ENCODE measurements around the gene LRP11. TPM values are rescaled to one million over a fixed set of nuclear protein-coding genes. Genes with fewer than 3 reads are reported as not detected.

The LRP11 gene
- total and polyA plus RNA-seq, 2 of the 13 experiments (the other 11 are each of a cell fraction or from before 2014, with no cell fraction given): 32.4 to 48.9 TPM

DNA sequence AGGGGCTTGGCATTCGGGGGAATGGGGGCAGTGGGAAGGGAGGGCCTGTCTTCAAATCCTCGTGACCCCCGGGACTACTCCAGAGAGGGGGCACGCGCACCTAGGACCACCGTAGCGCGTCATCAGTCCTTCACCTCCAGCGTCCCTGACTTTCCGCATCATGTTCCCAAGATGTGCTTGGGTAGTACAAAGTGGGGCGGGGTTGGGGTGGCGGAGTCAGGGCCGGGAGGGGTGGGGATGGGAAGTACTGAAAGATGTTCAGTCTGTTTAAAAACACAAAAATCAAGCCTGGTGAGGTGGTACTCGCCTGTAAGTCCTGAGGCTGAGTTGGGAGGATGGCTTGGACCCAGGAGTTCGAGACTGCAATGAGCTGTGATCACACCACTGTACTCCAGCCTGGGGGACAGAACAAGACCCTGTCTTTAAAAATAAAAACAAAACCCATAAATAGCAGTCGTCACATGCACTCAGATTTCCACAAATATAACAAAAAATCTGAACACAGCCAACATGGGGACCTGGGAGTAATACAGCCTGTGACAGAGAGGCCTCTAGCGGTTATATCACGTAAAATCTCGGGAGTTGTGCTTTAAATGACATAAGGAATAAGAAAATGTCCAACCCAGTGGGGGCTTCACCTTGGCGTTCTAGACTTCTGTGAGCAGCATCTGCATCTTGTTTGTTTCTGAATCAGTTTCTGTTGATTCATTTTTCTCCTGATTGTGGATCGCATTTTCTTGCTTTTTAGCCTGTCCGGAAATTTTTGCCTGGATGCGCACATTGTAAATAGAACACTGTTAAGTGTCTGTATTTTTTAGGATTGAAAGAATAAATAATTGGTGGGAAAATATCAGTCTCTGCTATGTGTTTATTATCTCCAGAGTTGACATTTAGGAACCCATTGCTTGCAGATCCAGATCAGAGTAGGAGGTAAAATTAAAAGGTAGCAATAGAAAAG is 698 bp upstream of the LRP11 start (continued):
- TF ChIP-seq ZNF552 (CRISPR knock-in tag; IDR thresholded peaks at IDR 0.05; ENCODE audit: borderline replicate concordance) (0 out of 2 replicates have a peak, but pooled peaks have one; percentile 51), ARNTL (CRISPR knock-in tag; IDR thresholded peaks at IDR 0.05) (peak; percentile 65), ZBTB7A (CRISPR knock-in tag; IDR thresholded peaks at IDR 0.05) (0 out of 2 replicates have a peak, but pooled peaks have one; percentile 0), ZNF549 (CRISPR knock-in tag; IDR thresholded peaks at IDR 0.05) (no peak), ZNF251 (CRISPR knock-in tag; IDR thresholded peaks at IDR 0.05) (0 out of 2 replicates have a peak, but pooled peaks have one; percentile 29), ARID3A (IDR thresholded peaks at IDR 0.05; ENCODE audit: low read depth, low read length) (peak; percentile 81; the same call in 1 of the 2 replicates), HNF1B (CRISPR knock-in tag; IDR thresholded peaks at IDR 0.05) (0 out of 2 replicates have a peak, but pooled peaks have one; percentile 2), MAFK (conservative IDR thresholded peaks at IDR 0.05 in 1 of 2, IDR thresholded peaks at IDR 0.05 in 1 of 2; ENCODE audit: low read length in 2 of 2) (no peak), SALL1 (CRISPR knock-in tag; IDR thresholded peaks at IDR 0.05) (peak; percentile 18; the same call in 1 of the 2 replicates), SMC3 (IDR thresholded peaks at IDR 0.05; ENCODE audit: low read length) (peak; percentile 72), FOXA1 (IDR thresholded peaks at IDR 0.05) (no peak), FOXA1 (CRISPR knock-in tag; IDR thresholded peaks at IDR 0.05) (no peak), ZNF225 (CRISPR knock-in tag; IDR thresholded peaks at IDR 0.05) (0 out of 2 replicates have a peak, but pooled peaks have one; percentile 42), ZNF3 (CRISPR knock-in tag; IDR thresholded peaks at IDR 0.05) (no peak), TBX2 (CRISPR knock-in tag; IDR thresholded peaks at IDR 0.05; ENCODE audit: borderline replicate concordance) (no peak)
